Tibial artery (tissue), 4 donors: ENCODE data around the gene GPX3.

Experiments used
- DNase-seq, 2 donors: peaks; one replicate each; pipeline ENCODE4 v3.0.0-alpha.2; 2019
- H3K27ac ChIP-seq, 2 donors: fragments of 200-600 bp; sonication (generic) in 1 of 2; 1 replicate in 1 of 2; 2 replicates in 1 of 2; pipeline ENCODE4 v1.5.1; 2018 to 2019; ENCODE audit warnings: mild to moderate bottlenecking in 1 of 2
- H3K27me3 ChIP-seq, 2 donors: fragments of 200-600 bp; sonication (generic) in 1 of 2; one replicate each; pipeline versions ENCODE4 v1.5.1 to v1.6.0; 2016 to 2019
- H3K36me3 ChIP-seq, 3 donors: fragments of 200-600 bp; sonication (generic) in 2 of 3; one replicate each; pipeline ENCODE4 v1.5.1; 2016 to 2019; ENCODE audit warnings: mild to moderate bottlenecking in 2 of 3
- H3K4me1 ChIP-seq, 4 donors: fragments of 200-600 bp; sonication (generic) in 2 of 4; 1 replicate in 3 of 4; 2 replicates in 1 of 4; pipeline ENCODE4 v1.5.1; 2016 to 2019
- H3K4me3 ChIP-seq, 2 donors: fragments of 200-600 bp; sonication (generic) in 1 of 2; 1 replicate in 1 of 2; 2 replicates in 1 of 2; pipeline ENCODE4 v1.5.1; 2018 to 2019; ENCODE audit warnings: mild to moderate bottlenecking in 2 of 2
- H3K9me3 ChIP-seq, 3 donors: fragments of 200-600 bp; sonication (generic) in 1 of 3; one replicate each; pipeline ENCODE4 v1.5.1; 2016 to 2019
- intact Hi-C: fragments of 100-400 bp; cut with DNase I; formaldehyde crosslinking; loops from one replicate; pipeline ENCODE4 v1.15.0; 2023; ENCODE audit warnings: low total_unique reads
- TF ChIP-seq, protein P1 (sequence below), 2 experiments: fragments of 200-600 bp in 1 of 2; fragments of 450-650 bp in 1 of 2; IDR thresholded peaks; one replicate each; pipeline ENCODE4 v1.5.1; 2017 to 2019; ENCODE audit warnings: antibody characterized with exemption in 2 of 2, mild to moderate bottlenecking in 1 of 2, moderate library complexity in 1 of 2

Gene GPX3

DNA sequence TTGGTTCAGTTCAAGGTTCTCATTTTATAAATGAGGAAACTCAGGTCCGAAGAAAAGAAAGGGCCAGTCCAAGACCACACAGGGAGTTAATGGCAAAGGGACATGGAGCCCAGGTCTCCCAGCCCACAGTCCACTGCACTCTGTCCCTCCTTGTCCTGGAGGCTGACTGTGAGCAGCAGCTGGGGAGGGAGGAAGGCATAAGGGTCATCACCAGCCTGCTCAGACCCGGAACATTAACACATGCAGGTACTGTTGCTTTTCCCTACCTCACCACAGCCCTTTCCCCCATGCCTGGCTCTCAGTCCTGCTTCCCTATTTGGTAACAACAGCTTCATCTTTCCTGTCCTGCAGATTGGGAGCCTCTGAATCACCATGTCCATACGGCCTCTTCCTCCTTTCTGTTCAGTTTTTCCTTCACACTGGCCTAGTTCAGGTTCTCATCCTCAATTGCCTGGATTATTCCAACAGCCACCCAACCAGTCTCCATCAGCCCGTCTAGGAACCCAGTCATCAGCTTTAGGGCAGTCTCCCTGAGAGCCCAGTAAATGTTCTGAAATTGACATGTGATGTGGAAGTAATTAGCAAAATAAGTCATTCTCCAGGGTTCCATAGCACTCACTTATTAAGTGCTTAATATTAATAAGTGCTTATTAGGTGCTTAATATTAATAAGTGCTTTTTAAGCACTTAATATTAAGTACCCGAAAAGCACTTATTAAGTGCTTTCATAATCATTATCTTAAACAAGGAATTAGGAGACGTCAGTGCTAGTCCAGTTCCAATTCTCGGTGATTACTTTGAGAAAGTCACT lies 4.3 kb downstream of the GPX3 start:
- Histone ChIP-seq H3K4me1 (peaks cover 0 to 76% (median 53%) of the 10 kb centered on the region in 4 donors), H3K4me3 (peak overlapping the region; percentile 67 to 95), H3K9me3 (no peaks in the 10 kb centered on the region), H3K36me3 (peaks cover 25 to 84% (median 49%) of the 10 kb centered on the region in 3 donors), H3K27me3 (no peaks in the 10 kb centered on the region), H3K27ac (peak overlapping the region; percentile 83 to 96)
- no peak for DNase-seq
- TF ChIP-seq, protein P1, sequence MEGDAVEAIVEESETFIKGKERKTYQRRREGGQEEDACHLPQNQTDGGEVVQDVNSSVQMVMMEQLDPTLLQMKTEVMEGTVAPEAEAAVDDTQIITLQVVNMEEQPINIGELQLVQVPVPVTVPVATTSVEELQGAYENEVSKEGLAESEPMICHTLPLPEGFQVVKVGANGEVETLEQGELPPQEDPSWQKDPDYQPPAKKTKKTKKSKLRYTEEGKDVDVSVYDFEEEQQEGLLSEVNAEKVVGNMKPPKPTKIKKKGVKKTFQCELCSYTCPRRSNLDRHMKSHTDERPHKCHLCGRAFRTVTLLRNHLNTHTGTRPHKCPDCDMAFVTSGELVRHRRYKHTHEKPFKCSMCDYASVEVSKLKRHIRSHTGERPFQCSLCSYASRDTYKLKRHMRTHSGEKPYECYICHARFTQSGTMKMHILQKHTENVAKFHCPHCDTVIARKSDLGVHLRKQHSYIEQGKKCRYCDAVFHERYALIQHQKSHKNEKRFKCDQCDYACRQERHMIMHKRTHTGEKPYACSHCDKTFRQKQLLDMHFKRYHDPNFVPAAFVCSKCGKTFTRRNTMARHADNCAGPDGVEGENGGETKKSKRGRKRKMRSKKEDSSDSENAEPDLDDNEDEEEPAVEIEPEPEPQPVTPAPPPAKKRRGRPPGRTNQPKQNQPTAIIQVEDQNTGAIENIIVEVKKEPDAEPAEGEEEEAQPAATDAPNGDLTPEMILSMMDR (IDR thresholded peaks at IDR 0.05), result no peak
- intact Hi-C loops, result no loop called here

DNA sequence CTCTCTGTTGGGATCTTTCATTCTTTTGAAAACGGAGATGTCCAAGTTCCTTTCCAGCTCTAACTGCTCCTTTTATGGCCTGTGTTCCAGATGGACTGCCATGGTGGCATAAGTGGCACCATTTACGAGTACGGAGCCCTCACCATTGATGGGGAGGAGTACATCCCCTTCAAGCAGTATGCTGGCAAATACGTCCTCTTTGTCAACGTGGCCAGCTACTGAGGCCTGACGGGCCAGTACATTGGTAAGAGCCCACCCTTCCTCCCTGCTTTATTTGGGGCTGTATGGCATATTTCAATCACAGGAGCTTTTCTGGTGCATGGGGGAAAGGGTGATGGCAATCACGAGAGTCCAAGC lies 4.8 kb downstream of the GPX3 start:
- H3K27ac ChIP-seq, result peak overlapping the region; percentile 83 to 96
- H3K9me3 ChIP-seq, result no peaks in the 10 kb centered on the region
- TF ChIP-seq, protein P1 (IDR thresholded peaks at IDR 0.05), result no peak
- DNase-seq, result no peak
- H3K4me1 ChIP-seq, result peaks cover 0 to 77% (median 54%) of the 10 kb centered on the region in 4 donors
- H3K27me3 ChIP-seq, result no peaks in the 10 kb centered on the region
- H3K36me3 ChIP-seq, result peaks cover 25 to 89% (median 55%) of the 10 kb centered on the region in 3 donors
- intact Hi-C loops, result no loop called here
- peak overlapping the region in 1 of 2 donors; percentile 95 for H3K4me3 ChIP-seq

DNA sequence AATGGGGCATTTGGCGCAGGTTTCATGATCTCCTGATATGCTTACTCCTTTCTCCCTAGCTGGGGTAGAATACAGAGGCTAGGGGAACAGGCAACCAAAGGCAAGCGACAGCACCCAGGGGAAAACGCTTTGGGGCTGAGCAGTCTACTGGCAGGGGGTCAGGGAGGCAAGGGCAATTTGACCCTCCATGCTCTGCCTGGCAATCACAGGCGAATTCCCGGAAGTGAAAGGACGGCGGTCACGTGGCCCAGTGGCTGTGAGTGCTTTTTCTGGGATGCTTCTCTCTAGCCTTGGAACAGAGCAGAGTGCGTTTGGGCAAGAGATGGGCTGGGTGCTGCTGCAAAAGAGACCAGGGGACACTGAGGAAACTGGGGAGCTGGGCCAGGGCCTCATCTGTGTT lies 5.7 kb downstream of the GPX3 start:
- no peaks in the 10 kb centered on the region for H3K27me3 ChIP-seq
- peak overlapping the region; percentile 83 to 96 for H3K27ac ChIP-seq
- peaks cover 25 to 92% (median 64%) of the 10 kb centered on the region in 3 donors for H3K36me3 ChIP-seq
- TF ChIP-seq, protein P1 (IDR thresholded peaks at IDR 0.05), result no peak
- peaks cover 0 to 81% (median 58%) of the 10 kb centered on the region in 4 donors for H3K4me1 ChIP-seq
- no peaks in the 10 kb centered on the region for H3K9me3 ChIP-seq
- DNase-seq, result peak in 1 of 2 donors; percentile 39
- peak overlapping the region in 1 of 2 donors; percentile 95 for H3K4me3 ChIP-seq
- intact Hi-C loops, result no loop called here

DNA sequence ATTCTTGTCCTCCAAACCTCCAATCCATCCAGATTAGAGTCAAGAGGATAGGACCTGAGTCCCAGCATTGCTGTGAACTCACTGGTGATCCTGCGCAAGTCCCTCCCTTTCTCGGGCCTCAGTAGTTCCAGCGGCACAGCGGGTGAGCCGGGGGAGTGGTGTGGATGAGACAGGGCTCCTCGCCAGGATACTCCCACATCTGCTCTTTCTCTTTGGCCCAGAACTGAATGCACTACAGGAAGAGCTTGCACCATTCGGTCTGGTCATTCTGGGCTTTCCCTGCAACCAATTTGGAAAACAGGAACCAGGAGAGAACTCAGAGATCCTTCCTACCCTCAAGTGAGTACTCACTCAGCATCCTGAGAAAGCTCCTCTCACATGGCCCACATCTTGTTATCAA lies 6.3 kb downstream of the GPX3 start:
- intact Hi-C loops, result no loop called here
- Histone ChIP-seq H3K4me3 (no peak overlapping the region), H3K27me3 (no peaks in the 10 kb centered on the region), H3K9me3 (no peaks in the 10 kb centered on the region), H3K27ac (peak overlapping the region; percentile 83 to 96), H3K36me3 (peaks cover 25 to 92% (median 70%) of the 10 kb centered on the region in 3 donors), H3K4me1 (peaks cover 0 to 81% (median 59%) of the 10 kb centered on the region in 4 donors)
- TF ChIP-seq, protein P1 (IDR thresholded peaks at IDR 0.05), result no peak
- peak; percentile 80 for DNase-seq

DNA sequence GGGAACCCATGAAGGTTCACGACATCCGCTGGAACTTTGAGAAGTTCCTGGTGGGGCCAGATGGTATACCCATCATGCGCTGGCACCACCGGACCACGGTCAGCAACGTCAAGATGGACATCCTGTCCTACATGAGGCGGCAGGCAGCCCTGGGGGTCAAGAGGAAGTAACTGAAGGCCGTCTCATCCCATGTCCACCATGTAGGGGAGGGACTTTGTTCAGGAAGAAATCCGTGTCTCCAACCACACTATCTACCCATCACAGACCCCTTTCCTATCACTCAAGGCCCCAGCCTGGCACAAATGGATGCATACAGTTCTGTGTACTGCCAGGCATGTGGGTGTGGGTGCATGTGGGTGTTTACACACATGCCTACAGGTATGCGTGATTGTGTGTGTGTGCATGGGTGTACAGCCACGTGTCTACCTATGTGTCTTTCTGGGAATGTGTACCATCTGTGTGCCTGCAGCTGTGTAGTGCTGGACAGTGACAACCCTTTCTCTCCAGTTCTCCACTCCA lies 7.6 kb downstream of the GPX3 start:
- H3K4me3 ChIP-seq, result no peak overlapping the region
- no peaks in the 10 kb centered on the region for H3K27me3 ChIP-seq
- no peaks in the 10 kb centered on the region for H3K9me3 ChIP-seq
- TF ChIP-seq, protein P1 (IDR thresholded peaks at IDR 0.05), result no peak
- peaks cover 25 to 92% (median 81%) of the 10 kb centered on the region in 3 donors for H3K36me3 ChIP-seq
- peaks cover 0 to 68% (median 51%) of the 10 kb centered on the region in 4 donors for H3K4me1 ChIP-seq
- DNase-seq, result peak in 1 of 2 donors; percentile 65
- no peak overlapping the region for H3K27ac ChIP-seq
- intact Hi-C loops, result no loop called here
